UCSD-AML1 (cell line): ENCODE results near the gene BID.
"Not testable (repeated sequence)": the region's sequence is repeated elsewhere in the genome, so short reads cannot be mapped to it uniquely, and the experiment has no call there.

Experiments used
- DNase-seq: peaks from one replicate; lab custom pipeline; 2025; ENCODE audit not compliant: unreplicated experiment; lab: John Stamatoyannopoulos, UW

BID gene

DNA sequence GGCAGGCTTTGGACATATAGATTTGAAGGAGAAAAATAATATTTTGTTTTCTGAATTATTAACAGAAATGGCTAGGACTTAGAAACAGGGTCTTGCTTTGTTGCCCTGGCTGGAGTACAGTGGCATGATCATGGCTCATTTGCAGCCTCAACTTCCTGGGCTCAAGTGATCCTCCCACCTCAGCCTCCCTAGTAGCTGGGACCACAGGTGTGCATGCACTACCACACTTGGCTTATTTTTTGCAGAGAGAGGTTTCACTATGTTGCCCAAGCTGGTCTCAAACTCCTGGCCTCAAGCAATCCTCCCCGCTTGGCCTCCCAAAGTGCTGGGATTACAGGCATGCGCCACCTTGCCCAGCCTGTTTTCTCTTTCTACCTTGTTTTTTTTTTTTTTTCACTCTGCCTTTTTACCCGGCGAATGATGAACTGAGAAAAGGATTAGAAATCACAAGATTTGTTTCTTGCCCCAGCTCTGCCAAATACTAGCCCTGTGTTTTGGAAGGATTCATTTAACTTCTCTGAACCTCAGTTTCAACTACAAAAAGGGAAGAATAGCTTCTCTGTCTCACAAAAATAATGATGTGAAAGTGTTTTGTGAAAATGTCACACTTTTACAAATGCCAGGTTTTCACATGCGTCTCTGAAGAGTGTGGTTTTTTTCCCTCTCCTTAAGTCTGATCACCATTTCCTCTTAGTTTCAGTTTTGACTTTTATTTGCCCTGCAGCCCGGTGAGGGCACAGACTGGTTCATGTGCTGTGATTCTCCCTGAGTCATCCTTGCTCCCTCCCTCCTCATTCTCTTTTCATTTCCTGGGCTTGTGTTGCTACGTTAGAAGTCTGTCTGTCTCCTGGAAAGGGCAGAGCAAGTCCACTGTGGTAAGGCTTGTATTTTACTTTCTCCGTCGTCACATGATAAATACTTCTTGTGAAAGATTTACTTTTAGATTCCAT lies 68.0 kb downstream of the BID start:
- DNase-seq, result no peak

GRCh38 chr22:17705546-17705945 lies 68.7 kb downstream of the BID start:
- DNase-seq, result no peak

GRCh38 chr22:17703811-17704210 lies 70.5 kb downstream of the BID start:
- no peak for DNase-seq

DNA sequence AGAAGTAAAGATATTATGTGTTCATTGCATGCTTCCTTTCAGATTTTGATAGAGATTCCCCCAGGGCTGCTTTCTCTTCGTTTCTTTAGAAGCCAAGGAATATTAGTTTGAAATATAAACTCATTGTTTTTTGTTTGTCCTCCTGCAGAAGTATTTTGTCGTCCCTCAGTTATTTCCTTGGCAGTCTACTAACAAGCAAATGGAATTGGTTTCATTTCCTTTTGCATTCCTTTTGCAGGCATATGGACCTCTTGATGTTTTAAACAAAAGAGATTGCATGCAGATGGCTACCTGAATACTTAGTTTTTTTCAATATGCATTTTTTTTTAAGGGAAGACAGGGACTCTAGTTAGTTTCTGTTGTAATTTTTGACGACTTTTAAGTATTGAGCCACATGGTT lies 73.5 kb downstream of the BID start:
- no peak for DNase-seq

- DNase-seq, result no peak
Measured at GRCh38 chr22:17699696-17700340, 74.5 kb downstream of the BID start.

DNA sequence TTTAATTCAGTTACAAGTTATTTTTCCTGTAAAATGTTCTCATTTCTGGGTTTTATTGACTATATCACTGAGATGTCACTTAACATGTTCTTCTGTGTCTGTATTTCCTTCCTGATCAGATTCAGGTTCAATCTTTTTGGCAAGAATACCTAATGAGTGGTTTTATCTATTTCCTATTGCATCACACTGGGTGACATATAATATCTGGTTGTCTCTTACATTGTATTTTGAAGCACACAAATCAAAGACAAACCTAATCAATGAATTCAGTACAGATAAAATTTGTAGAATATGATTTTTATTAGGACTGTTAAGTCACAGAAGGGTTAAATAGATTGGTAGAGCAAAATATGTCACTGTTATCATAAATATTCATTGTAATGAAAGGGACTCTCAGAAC lies 75.3 kb downstream of the BID start:
- DNase-seq, result no peak

DNA sequence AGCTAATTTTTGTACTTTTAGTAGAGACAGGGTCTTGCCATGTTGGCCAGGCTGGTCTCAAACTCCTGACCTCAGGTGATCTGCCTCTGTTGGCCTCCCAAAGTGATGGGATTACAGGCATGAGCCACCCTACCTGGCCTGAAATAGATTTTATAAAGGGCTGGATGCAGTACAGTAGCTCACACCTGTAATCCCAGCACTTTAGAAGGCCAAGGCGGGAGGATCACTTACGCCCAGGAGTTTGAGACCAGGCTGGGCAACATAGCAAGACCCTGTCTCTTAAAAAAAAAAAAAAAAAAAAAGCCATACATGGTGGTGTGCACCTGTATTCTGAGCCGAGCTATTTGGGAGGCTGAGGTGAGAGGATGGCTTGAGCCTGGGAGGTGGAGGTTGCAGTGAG lies 76.0 kb downstream of the BID start:
- DNase-seq, result not testable (repeated sequence)

DNA sequence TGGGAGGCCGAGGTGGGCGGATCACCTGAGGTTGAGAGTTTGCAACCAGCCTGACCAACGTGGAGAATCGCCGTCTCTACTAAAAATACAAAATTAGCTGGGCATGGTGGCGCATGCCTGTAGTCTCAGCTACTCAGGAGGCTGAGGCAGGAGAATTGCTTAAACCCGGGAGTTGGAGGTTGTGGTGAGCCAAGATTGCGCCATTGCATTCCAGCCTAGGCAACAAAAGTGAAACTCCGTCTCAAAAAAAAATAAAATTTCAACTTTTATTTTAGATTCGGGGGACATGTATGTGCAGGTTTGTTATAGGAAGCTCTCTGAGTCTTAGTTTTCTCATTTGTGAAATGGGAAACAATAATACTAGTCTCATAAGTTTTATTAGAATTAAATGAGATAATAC lies 77.1 kb downstream of the BID start:
- not testable (repeated sequence) for DNase-seq

DNA sequence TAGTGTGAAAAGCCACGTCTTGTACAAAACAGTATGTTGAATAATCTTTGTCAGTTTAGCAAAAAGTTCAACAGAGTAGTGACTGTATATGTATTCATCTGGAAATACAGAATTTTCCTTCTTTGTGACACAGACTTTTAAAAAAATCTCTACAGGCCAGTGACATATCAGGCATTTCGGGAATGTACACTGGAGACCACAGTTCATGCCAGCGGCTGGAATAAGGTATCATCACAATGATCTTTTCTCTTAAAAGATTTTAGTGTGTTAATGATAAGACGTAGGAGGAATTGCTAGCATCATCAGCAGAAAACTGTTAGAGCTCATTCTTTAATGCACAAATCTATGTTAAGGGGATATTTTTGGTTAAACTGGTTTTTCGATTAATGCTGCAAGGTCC lies 78.3 kb downstream of the BID start:
- DNase-seq, result no peak

DNA sequence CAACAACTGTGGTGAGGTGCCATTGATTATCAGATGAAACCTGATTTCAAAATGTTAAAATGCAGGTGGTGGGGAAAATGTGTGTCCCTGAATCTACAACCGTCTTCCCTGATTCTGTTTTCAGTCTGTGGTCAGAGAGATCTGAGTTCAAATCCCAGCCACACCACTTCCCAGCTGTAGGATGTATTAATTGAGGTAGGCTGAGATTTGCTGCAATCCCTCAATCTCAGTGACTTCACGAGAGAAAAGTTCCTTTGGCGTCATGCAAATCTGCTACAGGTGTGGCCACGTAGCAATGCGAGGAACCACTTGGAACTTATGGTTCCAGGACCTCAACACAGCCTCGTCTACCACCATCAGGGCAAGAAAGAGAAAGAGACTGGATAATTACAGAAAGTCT lies 79.5 kb downstream of the BID start:
- no peak for DNase-seq

GRCh38 chr22:17694193-17694592 lies 80.1 kb downstream of the BID start:
- DNase-seq, result no peak

DNA sequence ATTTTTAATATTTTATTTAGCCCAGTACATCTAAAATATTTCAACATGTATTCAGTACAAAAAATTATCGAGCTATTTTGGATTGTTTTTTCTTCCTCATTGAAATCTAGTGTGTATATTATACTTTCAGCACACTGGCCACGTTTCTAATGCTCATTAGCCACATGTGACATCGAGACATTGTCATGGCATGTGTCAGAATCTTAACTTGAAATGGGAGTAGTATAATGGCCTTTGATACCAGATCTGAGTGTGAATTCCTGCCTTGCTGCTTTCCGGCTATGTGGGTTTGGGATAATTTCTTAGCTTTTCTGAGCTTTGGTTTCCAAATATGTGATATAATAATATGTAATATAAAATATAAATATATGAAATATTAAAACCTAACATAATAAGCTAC lies 81.4 kb downstream of the BID start:
- DNase-seq, result no peak

GRCh38 chr22:17684245-17684644 lies 90.0 kb downstream of the BID start:
- DNase-seq, result no peak
